Activated T-helper 1 cell treated with anti-CD3 and anti-CD28 coated beads, Interleukin-12 subunit alpha, Interleukin-12 subunit beta, Interleukin-2, Interleukin-4 antibody, amounts not matched to agents 30 ng/mL and 10 ng/mL and 1 ng/mL, durations not matched to agents 14 hours and 24 hours and 36 hours (primary cell): ENCODE data around the gene S100A13. TPM values are rescaled to one million over a fixed set of nuclear protein-coding genes. Genes with fewer than 3 reads are reported as not detected.

Experiments
- DNase-seq: peaks from one replicate; pipeline ENCODE4 v3.0.0; 2021; ENCODE audit warnings: low spot score
- H3K27ac Mint-ChIP-seq: one replicate; pipeline ENCODE4 v1.8.0; 2021; ENCODE audit warnings: mild to moderate bottlenecking, mixed read lengths
- H3K27me3 Mint-ChIP-seq: one replicate; pipeline ENCODE4 v1.8.0; 2022; ENCODE audit warnings: mild to moderate bottlenecking, moderate library complexity, mixed read lengths; ENCODE audit not compliant: insufficient read depth
- H3K36me3 Mint-ChIP-seq: one replicate; pipeline ENCODE4 v1.8.0; 2021; ENCODE audit warnings: low read depth, mixed read lengths
- H3K4me1 Mint-ChIP-seq: one replicate; pipeline ENCODE4 v1.8.0; 2021; ENCODE audit warnings: low read depth, mixed read lengths
- H3K4me3 Mint-ChIP-seq: one replicate; pipeline ENCODE4 v1.8.0; 2021; ENCODE audit warnings: mild to moderate bottlenecking, moderate library complexity, mixed read lengths
- H3K9me3 Mint-ChIP-seq: one replicate; pipeline ENCODE4 v1.8.0; 2021; ENCODE audit warnings: mixed read lengths
- intact Hi-C: fragments of 100-400 bp; cut with micrococcal nuclease; formaldehyde crosslinking; loops from one replicate; pipeline ENCODE4 v1.15.1; 2024
- total RNA-seq: library from RNA; stranded (reverse); gene quantifications from 2 replicates; pipeline ENCODE4 v1.2.3, GENCODE V29; 2022

Gene S100A13
- total RNA-seq, 1 donor from 2014 or later: 2.5 TPM

DNA sequence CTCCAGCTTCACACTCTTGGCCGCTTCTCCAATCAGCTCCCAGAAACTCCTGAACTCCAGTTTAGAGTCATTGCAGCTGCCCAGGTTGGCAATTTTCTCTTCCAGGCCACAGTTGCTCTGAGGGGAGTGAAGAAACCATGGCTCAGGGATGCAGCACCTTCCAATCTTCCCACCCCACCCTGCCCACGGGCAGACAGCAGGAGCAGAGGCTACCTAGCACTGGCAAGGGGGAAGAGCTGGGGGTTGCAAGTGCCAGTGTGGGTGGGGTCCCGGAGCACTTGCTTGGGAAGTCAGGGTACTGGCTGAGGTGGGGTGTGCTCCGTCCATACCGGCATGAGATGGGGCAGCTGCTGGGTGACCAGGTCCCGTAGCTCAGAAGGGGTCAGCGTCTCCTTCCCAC, 12.4 kb downstream of the S100A13 start:
- no peaks in the 10 kb centered on the region for H3K36me3 Mint-ChIP-seq
- H3K9me3 Mint-ChIP-seq: no peaks in the 10 kb centered on the region
- H3K4me3 Mint-ChIP-seq: no peak overlapping the region
- H3K27me3 Mint-ChIP-seq: peaks cover 2% of the 10 kb centered on the region
- no peak overlapping the region for H3K27ac Mint-ChIP-seq
- peaks cover 8% of the 10 kb centered on the region for H3K4me1 Mint-ChIP-seq
- DNase-seq: no peak
- intact Hi-C loops: loop anchor here (10.0 kb wide), 1 partner anchor 260 kb away; the partner anchor contains the start of gene S100A9

DNA sequence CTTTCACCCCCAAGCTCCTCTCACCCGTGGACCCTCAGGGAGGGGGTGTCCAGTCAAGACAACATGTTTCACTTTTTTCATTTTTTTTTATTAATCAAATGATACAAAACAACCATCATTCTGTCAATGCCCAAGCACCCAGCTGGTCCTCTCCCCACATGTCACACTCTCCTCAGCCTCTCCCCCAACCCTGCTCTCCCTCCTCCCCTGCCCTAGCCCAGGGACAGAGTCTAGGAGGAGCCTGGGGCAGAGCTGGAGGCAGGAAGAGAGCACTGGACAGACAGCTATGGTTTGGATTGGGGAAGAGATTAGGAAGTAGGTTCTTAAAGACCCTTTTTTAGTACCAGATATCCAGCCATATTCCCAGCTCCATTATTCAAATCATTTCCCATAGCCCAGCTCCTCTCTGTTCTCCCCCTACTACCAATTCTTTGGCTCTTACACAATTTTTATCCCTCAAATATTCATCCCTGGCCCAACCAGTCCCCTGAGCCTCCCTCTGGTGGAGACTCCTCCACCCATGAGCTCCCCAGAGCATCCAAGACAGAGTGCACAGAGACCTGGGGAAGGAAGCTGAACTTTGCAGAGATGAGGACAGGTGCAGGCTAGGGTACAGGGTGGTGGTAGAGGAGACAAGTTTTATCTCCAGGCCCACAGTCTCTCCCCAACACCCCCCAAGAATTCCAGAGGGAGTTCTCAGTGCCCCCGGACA, 13.0 kb downstream of the S100A13 start:
- Mint-ChIP-seq H3K4me3 (no peak overlapping the region), H3K4me1 (peaks cover 8% of the 10 kb centered on the region), H3K36me3 (no peaks in the 10 kb centered on the region)

DNA sequence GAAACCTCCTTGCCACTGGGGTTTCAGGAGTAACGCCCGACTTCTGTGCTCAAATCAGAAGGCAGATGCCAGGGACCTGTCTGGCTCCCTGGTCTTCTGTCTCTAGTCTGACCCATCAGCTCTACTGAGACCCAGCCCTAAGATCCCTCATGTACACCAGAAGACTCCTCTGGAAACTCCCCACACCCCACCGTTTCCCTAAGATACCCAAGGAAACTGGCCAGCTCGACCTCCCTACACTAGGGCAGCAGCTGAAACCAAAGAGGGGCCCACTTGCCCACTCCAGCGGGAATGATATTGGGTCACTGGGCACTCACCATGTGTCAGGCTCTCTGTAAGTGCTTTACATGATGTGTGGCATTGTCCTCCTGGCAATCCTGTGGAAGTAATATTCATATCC, 13.9 kb downstream of the S100A13 start:
- intact Hi-C loops: loop anchor here (10.0 kb wide), 1 partner anchor 259 kb away; the partner anchor contains the start of gene S100A9
- no peak for DNase-seq
- Mint-ChIP-seq H3K4me1 (peaks cover 8% of the 10 kb centered on the region), H3K9me3 (no peaks in the 10 kb centered on the region), H3K4me3 (no peak overlapping the region), H3K36me3 (no peaks in the 10 kb centered on the region), H3K27me3 (peaks cover 2% of the 10 kb centered on the region), H3K27ac (no peak overlapping the region)

More for the DNA sequence above, 13.0 kb downstream of the S100A13 start:
- peaks cover 2% of the 10 kb centered on the region for H3K27me3 Mint-ChIP-seq
- intact Hi-C loops: loop anchor here (10.0 kb wide), 1 partner anchor 260 kb away; the partner anchor contains the start of gene S100A9
- no peak overlapping the region for H3K27ac Mint-ChIP-seq
- DNase-seq: no peak
- H3K9me3 Mint-ChIP-seq: no peaks in the 10 kb centered on the region

DNA sequence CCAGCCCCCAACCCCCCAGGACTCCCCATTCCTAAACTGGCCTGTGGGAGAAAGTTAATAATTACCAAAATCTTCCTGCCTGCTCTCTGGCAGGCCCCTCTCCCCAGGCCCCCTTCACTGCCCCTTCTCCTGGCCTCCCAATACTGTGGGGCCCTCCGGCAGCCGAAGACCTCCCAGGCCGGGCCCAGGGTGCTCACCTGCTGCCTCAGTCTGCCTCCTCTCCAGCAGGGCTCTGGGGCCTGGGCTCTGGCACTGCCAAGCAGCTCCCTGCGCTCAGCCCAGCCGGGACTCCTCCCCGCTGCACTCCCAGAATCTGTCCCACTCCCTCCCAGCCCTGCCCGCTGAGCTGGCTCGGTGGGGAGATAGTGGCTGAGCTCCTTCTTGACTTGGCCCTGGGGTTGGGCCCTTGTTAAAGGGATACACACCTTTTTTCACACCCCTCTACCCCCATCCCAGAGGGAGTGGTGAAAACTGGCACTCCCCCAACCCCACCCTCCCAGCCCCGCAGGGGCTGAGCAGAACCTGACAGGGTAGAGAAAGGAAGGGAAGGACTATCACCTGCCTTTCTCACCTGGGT, 14.5 kb downstream of the S100A13 start, which contains the start of gene S100A16:
S100A16 (minus strand) TSS at position 383 of the 577 bp plus-strand sequence. CDS start 4,986 bp downstream, outside the sequence.
- H3K36me3 Mint-ChIP-seq: no peaks in the 10 kb centered on the region
- no peak for DNase-seq
- H3K4me1 Mint-ChIP-seq: peaks cover 5% of the 10 kb centered on the region
- peaks cover 2% of the 10 kb centered on the region for H3K27me3 Mint-ChIP-seq
- no peaks in the 10 kb centered on the region for H3K9me3 Mint-ChIP-seq
- intact Hi-C loops: loop anchor here (10.0 kb wide), 1 partner anchor 258 kb away; the partner anchor contains the start of gene S100A9
- H3K4me3 Mint-ChIP-seq: no peak within 1 kb of the TSS
- no peak within 1 kb of the TSS for H3K27ac Mint-ChIP-seq

DNA sequence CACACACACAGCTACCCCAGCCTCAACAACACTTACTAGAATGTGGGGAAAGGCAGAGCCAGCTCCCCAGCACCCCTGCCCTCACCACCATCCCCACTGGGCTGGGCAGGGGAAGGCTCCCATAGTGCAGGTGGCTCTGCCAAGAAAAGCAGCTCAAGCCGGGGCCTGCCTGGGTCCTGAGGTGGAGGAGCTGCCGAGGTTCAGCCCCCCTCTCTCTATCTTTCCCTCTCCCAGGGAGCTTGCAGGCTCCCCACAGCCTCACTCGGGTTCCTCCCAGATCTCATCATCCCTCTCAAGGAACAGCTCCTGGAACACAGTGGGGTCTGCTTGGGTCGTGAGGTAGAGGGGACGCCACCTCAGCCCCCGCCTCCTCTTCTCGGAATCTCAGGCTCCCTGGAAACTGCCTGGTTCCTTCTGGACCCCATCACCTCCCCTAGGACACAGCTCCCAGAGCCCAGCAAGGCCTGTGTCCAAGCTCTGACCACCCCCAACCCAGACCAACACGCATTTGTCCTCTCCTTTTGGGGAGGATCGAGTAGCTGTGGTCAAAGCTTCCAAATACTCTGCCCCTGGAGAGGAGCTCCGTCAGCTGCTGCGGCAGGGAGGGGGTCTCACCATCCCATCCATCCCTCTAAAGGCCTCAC, 15.1 kb downstream of the S100A13 start:
- H3K4me1 Mint-ChIP-seq: no peaks in the 10 kb centered on the region
- intact Hi-C loops: loop anchor here (10.0 kb wide), 1 partner anchor 257 kb away; the partner anchor contains the start of gene S100A9
- no peaks in the 10 kb centered on the region for H3K36me3 Mint-ChIP-seq
- peaks cover 2% of the 10 kb centered on the region for H3K27me3 Mint-ChIP-seq
- no peaks in the 10 kb centered on the region for H3K9me3 Mint-ChIP-seq
- H3K27ac Mint-ChIP-seq: no peak overlapping the region
- H3K4me3 Mint-ChIP-seq: no peak overlapping the region
- no peak for DNase-seq

DNA sequence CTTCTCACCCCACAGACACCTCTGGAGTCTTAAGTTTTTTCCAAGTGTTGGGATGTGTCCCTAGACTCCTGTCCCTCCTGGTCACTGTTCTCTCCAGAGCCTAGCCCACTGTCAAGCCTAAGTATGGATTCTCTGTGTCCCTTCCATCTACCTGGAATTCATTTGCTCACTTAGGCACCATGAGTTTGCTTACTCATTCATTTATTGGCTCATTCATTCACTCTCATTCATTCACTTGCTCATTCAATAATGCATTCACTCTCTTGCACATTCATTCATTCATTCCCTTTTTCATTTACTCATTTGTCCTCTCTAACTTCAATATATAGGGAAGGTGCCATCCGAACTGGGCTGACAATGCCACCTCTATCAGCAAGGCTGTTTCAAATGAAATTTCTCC, 15.9 kb downstream of the S100A13 start:
- no peaks in the 10 kb centered on the region for H3K9me3 Mint-ChIP-seq
- no peak overlapping the region for H3K27ac Mint-ChIP-seq
- no peaks in the 10 kb centered on the region for H3K4me1 Mint-ChIP-seq
- no peak for DNase-seq
- no peak overlapping the region for H3K4me3 Mint-ChIP-seq
- H3K36me3 Mint-ChIP-seq: no peaks in the 10 kb centered on the region
- peaks cover 2% of the 10 kb centered on the region for H3K27me3 Mint-ChIP-seq
- intact Hi-C loops: loop anchor here (10.0 kb wide), 1 partner anchor 257 kb away; the partner anchor contains the start of gene S100A9

DNA sequence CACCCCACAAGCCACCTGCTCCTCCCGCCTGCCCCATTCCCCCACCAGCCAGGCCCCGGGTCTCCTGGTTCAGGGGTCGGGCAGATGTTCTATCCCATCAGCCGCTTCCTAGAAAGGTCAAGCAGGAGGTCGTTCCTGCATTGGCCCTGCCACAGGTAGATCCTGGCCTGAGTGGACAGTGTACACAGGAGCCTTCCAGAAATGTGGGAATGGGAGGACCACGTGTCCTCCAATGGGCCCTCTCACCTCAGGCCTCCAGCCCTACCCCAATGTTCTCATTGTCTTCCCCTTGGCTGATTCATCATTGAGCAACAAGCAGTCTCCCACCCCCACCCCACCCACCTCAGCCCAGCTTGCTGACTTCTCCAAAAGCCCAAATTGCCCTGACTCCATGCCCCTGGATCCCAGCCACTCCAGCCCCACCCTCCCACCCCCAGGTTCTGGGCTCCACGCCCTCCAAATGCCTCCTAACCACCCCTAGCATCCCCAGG, 16.4 kb downstream of the S100A13 start:
- no peaks in the 10 kb centered on the region for H3K9me3 Mint-ChIP-seq
- no peaks in the 10 kb centered on the region for H3K4me1 Mint-ChIP-seq
- no peaks in the 10 kb centered on the region for H3K36me3 Mint-ChIP-seq
- H3K27me3 Mint-ChIP-seq: peaks cover 2% of the 10 kb centered on the region
- no peak for DNase-seq
- intact Hi-C loops: loop anchor here (10.0 kb wide), 1 partner anchor 256 kb away; the partner anchor contains the start of gene S100A9
- no peak overlapping the region for H3K27ac Mint-ChIP-seq
- H3K4me3 Mint-ChIP-seq: no peak overlapping the region

DNA sequence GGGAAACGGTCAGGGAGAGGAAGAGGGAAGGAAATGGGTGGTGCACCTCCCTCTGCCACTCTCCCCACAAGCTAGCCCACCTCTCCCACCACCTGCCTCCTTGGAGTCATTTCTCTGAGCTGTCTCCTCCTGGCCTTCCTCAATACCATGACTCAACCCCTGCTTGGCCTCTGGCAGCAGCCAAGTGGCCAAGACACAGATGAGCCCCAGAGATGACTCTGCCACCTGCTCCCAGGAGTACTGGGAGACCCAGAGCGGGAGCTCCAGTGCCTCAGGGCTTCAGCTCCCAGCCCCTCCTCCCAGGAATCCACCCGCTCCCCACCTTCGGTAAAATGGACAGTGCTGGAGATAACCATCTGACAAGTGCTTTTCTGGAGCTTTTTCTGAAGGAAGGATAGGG, 17.0 kb downstream of the S100A13 start:
- H3K4me1 Mint-ChIP-seq: no peaks in the 10 kb centered on the region
- intact Hi-C loops: loop anchor here (10.0 kb wide), 1 partner anchor 256 kb away; the partner anchor contains the start of gene S100A9
- peaks cover 2% of the 10 kb centered on the region for H3K27me3 Mint-ChIP-seq
- no peak overlapping the region for H3K4me3 Mint-ChIP-seq
- no peaks in the 10 kb centered on the region for H3K9me3 Mint-ChIP-seq
- no peak for DNase-seq
- H3K36me3 Mint-ChIP-seq: no peaks in the 10 kb centered on the region
- no peak overlapping the region for H3K27ac Mint-ChIP-seq

DNA sequence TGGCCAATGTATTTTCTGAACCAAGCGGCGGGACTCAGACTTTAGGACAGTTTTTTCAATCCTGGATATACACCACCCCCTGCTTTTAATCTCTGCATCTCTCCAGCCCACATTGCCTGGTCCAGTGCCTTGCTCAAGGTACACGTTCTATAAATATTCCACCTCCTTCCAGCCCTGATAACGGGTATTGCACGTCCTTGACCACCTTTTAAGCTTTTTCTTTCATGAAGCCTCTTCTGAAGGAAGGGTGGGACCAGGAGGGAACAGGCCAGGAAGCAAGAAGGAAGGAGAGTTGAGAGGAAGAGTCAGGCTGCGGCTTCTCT, 17.8 kb downstream of the S100A13 start:
- Mint-ChIP-seq H3K4me3 (no peak overlapping the region), H3K9me3 (no peaks in the 10 kb centered on the region), H3K27ac (no peak overlapping the region), H3K27me3 (peaks cover 2% of the 10 kb centered on the region), H3K4me1 (no peaks in the 10 kb centered on the region), H3K36me3 (no peaks in the 10 kb centered on the region)
- DNase-seq: no peak
- intact Hi-C loops: no loop called here

DNA sequence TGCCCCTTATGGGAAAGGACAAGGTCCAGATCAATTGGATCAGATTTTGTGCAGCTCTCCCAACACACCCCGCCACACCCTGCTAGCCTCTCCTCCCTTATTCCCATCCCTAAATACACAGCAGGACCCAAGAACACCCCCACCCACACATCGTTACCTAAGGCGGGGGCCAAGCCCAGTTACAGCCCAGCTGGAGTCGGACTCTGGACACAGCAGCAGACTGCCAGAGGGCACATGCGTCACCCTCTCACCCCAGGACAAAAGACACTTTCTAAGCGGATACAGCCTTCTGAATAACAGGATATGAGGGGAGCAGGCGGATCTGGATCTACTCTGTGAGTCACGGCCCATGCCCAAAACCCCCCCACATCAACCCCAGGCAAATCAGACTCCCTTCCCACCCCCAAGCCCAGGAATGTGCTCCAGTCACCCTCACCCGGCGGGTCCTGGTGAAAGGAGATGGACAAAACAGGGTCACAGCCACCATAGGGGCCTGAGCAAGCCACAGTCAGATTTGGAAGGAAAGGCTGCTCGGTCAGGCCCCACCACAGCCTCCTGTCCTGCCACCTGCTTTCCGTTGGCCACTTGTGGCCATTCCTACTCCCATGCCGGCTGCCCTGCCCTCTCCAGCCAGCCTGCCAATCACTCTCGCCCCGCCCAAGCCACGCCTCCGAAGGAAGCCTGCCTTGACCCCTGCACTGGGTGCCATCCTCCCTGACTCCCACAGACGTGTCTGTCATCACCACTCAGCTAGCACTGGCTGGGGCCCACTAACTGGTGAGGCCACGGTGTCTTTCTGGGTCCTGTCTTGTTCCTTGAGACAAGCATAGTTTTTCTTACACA, 18.3 kb downstream of the S100A13 start:
- intact Hi-C loops: no loop called here
- Mint-ChIP-seq H3K27me3 (peaks cover 2% of the 10 kb centered on the region), H3K4me3 (no peak overlapping the region), H3K9me3 (no peaks in the 10 kb centered on the region), H3K36me3 (no peaks in the 10 kb centered on the region), H3K4me1 (no peaks in the 10 kb centered on the region), H3K27ac (no peak overlapping the region)
- no peak for DNase-seq

DNA sequence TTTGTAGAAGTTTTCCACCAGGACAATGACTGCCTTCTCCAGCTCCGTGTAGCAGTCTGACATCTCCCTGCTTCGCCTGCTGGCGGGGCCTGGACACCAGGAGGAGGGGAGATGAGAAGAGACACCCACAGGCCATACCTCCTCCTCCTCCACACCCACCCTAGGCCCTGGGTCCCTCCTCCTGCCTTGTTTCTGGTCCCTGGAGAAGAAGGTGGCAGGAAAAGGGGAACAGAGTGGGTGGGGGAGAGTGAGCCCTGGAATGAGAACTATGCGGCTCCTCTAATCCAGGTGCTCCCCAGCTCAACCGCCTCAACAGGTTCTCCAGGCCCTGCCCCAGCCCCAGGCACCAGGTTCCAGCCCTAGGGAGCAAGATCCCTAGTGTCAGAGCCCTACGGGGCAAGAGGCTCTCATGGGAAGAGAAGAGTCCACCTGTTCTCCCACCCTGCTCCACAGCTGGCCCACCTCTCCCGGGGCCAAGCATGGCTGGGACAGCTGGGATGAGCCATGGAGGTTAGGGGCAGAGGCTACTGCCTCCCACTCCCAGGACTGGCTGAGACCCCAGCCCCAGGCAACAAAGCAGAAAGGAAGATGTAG, 19.1 kb downstream of the S100A13 start:
- Mint-ChIP-seq H3K36me3 (no peaks in the 10 kb centered on the region), H3K27ac (no peak overlapping the region), H3K27me3 (peaks cover 2% of the 10 kb centered on the region), H3K4me3 (no peak overlapping the region), H3K9me3 (no peaks in the 10 kb centered on the region), H3K4me1 (no peaks in the 10 kb centered on the region)
- intact Hi-C loops: no loop called here
- DNase-seq: no peak

DNA sequence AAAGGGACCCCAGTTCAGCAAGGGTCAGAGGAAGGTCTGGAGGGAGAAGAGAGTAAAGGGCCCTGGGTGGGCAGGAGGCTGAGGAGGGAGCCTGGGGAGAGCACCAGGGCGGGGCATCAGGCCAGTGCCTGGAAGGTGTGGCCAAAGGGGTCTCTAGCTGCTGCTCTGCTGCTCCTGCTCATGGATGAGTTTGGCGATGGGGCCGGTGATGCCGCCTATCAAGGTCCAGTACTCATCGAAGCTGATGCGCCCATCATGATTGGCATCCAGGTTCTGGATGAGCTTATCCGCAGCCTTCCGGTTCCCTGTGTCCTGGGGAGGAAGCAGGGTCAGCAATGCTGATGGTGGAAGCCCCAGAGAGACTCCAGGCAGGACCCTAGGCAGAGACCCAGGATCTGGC, 19.9 kb downstream of the S100A13 start:
- intact Hi-C loops: no loop called here
- H3K27ac Mint-ChIP-seq: no peak overlapping the region
- no peaks in the 10 kb centered on the region for H3K36me3 Mint-ChIP-seq
- no peaks in the 10 kb centered on the region for H3K9me3 Mint-ChIP-seq
- no peak overlapping the region for H3K4me3 Mint-ChIP-seq
- H3K4me1 Mint-ChIP-seq: peaks cover 2% of the 10 kb centered on the region
- no peak for DNase-seq
- H3K27me3 Mint-ChIP-seq: peaks cover 2% of the 10 kb centered on the region
